ENCODE results near the gene MPZL3. TPM values are rescaled to one million over a fixed set of nuclear protein-coding genes. Genes with fewer than 3 reads are reported as not detected.

MPZL3 gene
- total RNA-seq, 1 experiment from 2014 or later, result 0.42 TPM

GRCh38 chr11:118180300-118180703 is 71.9 kb downstream of the MPZL3 start:
- Histone ChIP-seq H3K27me3 (ENCODE audit: control insufficient read depth, insufficient read depth, low read length) (peaks cover 11% of the 10 kb centered on the region), H3K4me3 (ENCODE audit: insufficient read depth, low read depth, low read length) (peak overlapping the region; percentile 8; the same call in 1 of the 2 replicates), H3K36me3 (replicated peaks; ENCODE audit: control insufficient read depth, insufficient read depth, low read length) (no peaks in the 10 kb centered on the region)
- DNase-seq, result peak; percentile 71

DNA sequence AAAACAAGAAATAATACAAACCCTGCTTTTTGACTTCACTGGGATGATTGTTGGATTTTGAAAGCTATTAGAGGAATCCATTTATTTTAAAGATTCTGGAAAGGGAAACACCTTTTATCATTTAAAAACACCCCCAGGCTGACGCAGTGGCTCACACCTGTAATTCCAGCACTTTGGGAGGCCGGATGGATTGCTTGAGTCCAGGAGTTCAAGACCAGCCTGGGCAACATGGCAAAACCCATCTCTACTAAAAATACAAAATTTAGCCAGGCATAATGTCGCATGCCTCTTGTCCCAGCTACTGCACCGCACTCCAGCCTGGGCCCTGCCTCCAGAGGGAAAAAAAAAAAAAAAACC is 75.4 kb downstream of the MPZL3 start:
- DNase-seq, result no peak
- peaks cover 37% of the 10 kb centered on the region for H3K27me3 ChIP-seq (ENCODE audit: control insufficient read depth, insufficient read depth, low read length)
- H3K36me3 ChIP-seq (replicated peaks; ENCODE audit: control insufficient read depth, insufficient read depth, low read length), result no peaks in the 10 kb centered on the region
- no peak overlapping the region for H3K4me3 ChIP-seq (ENCODE audit: insufficient read depth, low read depth, low read length)

Other genes with a start within 250 kb of the MPZL3 start
- 0.38 TPM in 1 of 2 replicates, not detected in the other for gene TMPRSS4, start 175.3 kb downstream of the MPZL3 start, total RNA-seq (2014; rRNA removed; shearing (Covaris generic))
- not detected in 2 replicates for gene SMIM35, start 165.4 kb downstream of the MPZL3 start, total RNA-seq (2014; rRNA removed; shearing (Covaris generic))
- 0.74 and 1.0 TPM in 2 replicates for gene SCN4B, start 99.5 kb downstream of the MPZL3 start, total RNA-seq (2014; rRNA removed; shearing (Covaris generic))
- gene SCN2B, start 75.7 kb downstream of the MPZL3 start, total RNA-seq (2014; rRNA removed; shearing (Covaris generic)), result 0.03 and 0.07 TPM in 2 replicates
- gene JAML, start 27.4 kb downstream of the MPZL3 start, total RNA-seq (2014; rRNA removed; shearing (Covaris generic)), result not detected in 2 replicates
- gene MPZL2, start 11.9 kb upstream of the MPZL3 start, total RNA-seq (2014; rRNA removed; shearing (Covaris generic)), result 0.38 and 0.48 TPM in 2 replicates
- not detected in 2 replicates for gene CD3E, start 52.4 kb upstream of the MPZL3 start, total RNA-seq (2014; rRNA removed; shearing (Covaris generic))
- 1.5 TPM in 1 of 2 replicates, not detected in the other for gene CD3D, start 90.3 kb upstream of the MPZL3 start, total RNA-seq (2014; rRNA removed; shearing (Covaris generic))
- not detected in 2 replicates for gene CD3G, start 92.0 kb upstream of the MPZL3 start, total RNA-seq (2014; rRNA removed; shearing (Covaris generic))
- gene UBE4A, start 107.2 kb upstream of the MPZL3 start, total RNA-seq (2014; rRNA removed; shearing (Covaris generic)), result 34.3 and 39.1 TPM in 2 replicates
- gene ATP5MG, start 149.2 kb upstream of the MPZL3 start, total RNA-seq (2014; rRNA removed; shearing (Covaris generic)), result 98.8 and 118 TPM in 2 replicates
- gene KMT2A, start 184.1 kb upstream of the MPZL3 start, total RNA-seq (2014; rRNA removed; shearing (Covaris generic)), result 20.6 and 31.1 TPM in 2 replicates